ENCODE measurements around the gene LMO7. TPM values are rescaled to one million over a fixed set of nuclear protein-coding genes. Genes with fewer than 3 reads are reported as not detected.

The LMO7 gene
- total and polyA plus RNA-seq, 2 of the 4 experiments (the other 2 are of a cell fraction), result 266 to 367 TPM

DNA sequence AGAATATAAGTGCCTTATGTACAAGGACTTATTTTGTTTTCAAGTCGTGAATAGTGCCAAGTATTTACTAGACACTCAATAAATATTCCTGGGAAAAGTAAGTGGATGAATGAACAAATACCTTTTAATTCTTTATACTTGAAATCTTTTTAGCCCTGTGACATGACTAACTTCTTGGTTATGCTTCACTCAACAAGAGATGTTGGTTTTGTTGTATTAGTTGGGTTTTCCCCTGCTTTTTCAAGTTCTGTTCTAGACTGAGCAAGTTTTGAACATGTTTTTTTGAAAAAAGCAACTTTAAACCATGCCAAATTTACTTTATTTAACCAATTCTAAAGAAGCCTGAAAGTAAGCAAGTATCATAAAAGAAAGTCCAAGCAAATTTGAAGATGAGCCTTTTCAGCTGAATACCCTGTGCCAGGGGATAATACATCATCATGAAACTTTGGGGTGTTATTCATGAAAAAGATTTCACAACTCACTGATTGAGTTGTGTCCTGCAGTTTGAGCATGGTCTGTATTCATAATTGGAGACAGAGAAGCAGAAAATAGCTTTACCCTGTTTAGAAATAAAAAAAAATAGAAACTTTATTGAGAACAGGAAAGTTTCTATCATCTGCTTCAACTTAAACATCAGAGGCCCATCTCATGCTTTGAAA is 11.1 kb downstream of the LMO7 start:
- Histone ChIP-seq H2BK120ac (ENCODE audit: low read depth, low read length) (no peak overlapping the region), H4K20me1 (ENCODE audit: insufficient read depth, low read length) (peaks cover 94% of the 10 kb centered on the region), H4K5ac (ENCODE audit: low read depth, low read length) (no peak overlapping the region), H3K23ac (ENCODE audit: low read depth, low read length) (no peak overlapping the region), H3K18ac (ENCODE audit: low read depth, low read length) (no peak overlapping the region), H2BK15ac (ENCODE audit: low read depth, low read length) (no peak overlapping the region), H4K8ac (ENCODE audit: low read depth in 2 of 2, low read length in 2 of 2) (no peak overlapping the region), H3K27ac (ENCODE audit: insufficient read depth, low read length) (peak overlapping the region; percentile 20; the same call in 1 of the 2 replicates), H4K91ac (ENCODE audit: insufficient read depth, low read depth, low read length) (no peak overlapping the region), H3K4me3 (ENCODE audit: insufficient read depth, low read depth, low read length) (no peak overlapping the region), H3K4me1 (ENCODE audit: control insufficient read depth, insufficient read depth, low read length) (peaks cover 12% of the 10 kb centered on the region), H2AK5ac (ENCODE audit: low read depth, low read length) (no peak overlapping the region), H3K4ac (ENCODE audit: low read depth, low read length) (no peak overlapping the region), H3K36me3 (ENCODE audit: control insufficient read depth, insufficient read depth, low read length) (peaks cover 3% of the 10 kb centered on the region), H3K9me3 (ENCODE audit: control insufficient read depth, insufficient read depth, low read length) (no peaks in the 10 kb centered on the region), H3K56ac (ENCODE audit: extremely low read depth, insufficient read depth, low read length) (no peak overlapping the region), H2AFZ (replicated peaks; ENCODE audit: low read length, poor library complexity) (no peak overlapping the region), H3K4me2 (ENCODE audit: low read depth, low read length) (no peak overlapping the region; the same call in 1 of the 2 replicates), H2BK20ac (ENCODE audit: low read depth, low read length) (no peak overlapping the region), H2BK5ac (ENCODE audit: low read depth, low read length, poor library complexity, severe bottlenecking) (peak overlapping the region; percentile 65), H2AK9ac (replicated peaks; ENCODE audit: low read depth, low read length, poor library complexity) (no peak overlapping the region), H3K27me3 (ENCODE audit: control insufficient read depth, insufficient read depth, low read length) (no peaks in the 10 kb centered on the region), H3K9ac (ENCODE audit: low read depth, low read length) (no peak overlapping the region), H3K14ac (replicated peaks; ENCODE audit: low read depth, low read length) (no peak overlapping the region), H3K9me1 (ENCODE audit: insufficient read depth, low read length) (peaks cover 24% of the 10 kb centered on the region), H3K79me1 (ENCODE audit: low read depth in 1 of 2, low read length in 2 of 2) (peaks cover 5 to 58% of the 10 kb centered on the region in 2 experiments)
- dilution Hi-C loops (cut with HindIII; ENCODE audit: low sequenced_read_pairs, unreplicated experiment) (no loop called here), intact Hi-C loops (cut with micrococcal nuclease) (no loop called here), in situ Hi-C loops (cut with MboI; ENCODE audit: low sequenced_read_pairs) (no loop called here)
- BruUV-seq (replicated peaks), result no TSS peak
- TF ChIP-seq RCOR1 (IDR thresholded peaks at IDR 0.05; ENCODE audit: insufficient replicate concordance, low read length), result no peak
- TF ChIP-seq RAD21 (IDR thresholded peaks at IDR 0.05; ENCODE audit: low read length), result no peak
- no peak; the same call in 1 of the 2 replicates for TF ChIP-seq CEBPB (IDR thresholded peaks at IDR 0.05; ENCODE audit: low read depth, low read length)
- DNase-seq (peak; percentile 55), ATAC-seq (ENCODE audit: low read depth) (no peak)
- POLR2A ChIA-PET (ENCODE audit: unreplicated experiment), result interaction anchor here (0.6 kb wide), 2 partner anchors 15 to 100 kb away, joined by 4 read pairs; no protein-coding TSS in a partner anchor
- no CpG with 5 or more reads among the region's 1 CpG for WGBS, 2 experiments (ENCODE audit: extremely low coverage in 2 of 2, insufficient read length in 1 of 2)
- CTCF ChIA-PET, result no interaction called here
